Measurements from ENCODE around the gene ZNF627. TPM values are rescaled to one million over a fixed set of nuclear protein-coding genes. Genes with fewer than 3 reads are reported as not detected.

The ZNF627 gene
- total RNA-seq, 1 donor from 2014 or later, result 48.2 TPM

GRCh38 chr19:11662278-11662677 lies 65.0 kb downstream of the ZNF627 start:
- H3K27me3 Mint-ChIP-seq (ENCODE audit: unreplicated experiment), result no peaks in the 10 kb centered on the region
- DNase-seq, result no peak
- H3K9me3 Mint-ChIP-seq (ENCODE audit: unreplicated experiment), result no peaks in the 10 kb centered on the region
- peaks cover 6% of the 10 kb centered on the region for H3K36me3 Mint-ChIP-seq (ENCODE audit: unreplicated experiment)
- no peak for TF ChIP-seq CTCF (IDR thresholded peaks at IDR 0.05; ENCODE audit: partially characterized antibody, unreplicated experiment)
- H3K27ac Mint-ChIP-seq (ENCODE audit: unreplicated experiment), result no peak overlapping the region
- no peak overlapping the region for H3K4me3 Mint-ChIP-seq (ENCODE audit: unreplicated experiment)
- no peaks in the 10 kb centered on the region for H3K4me1 Mint-ChIP-seq (ENCODE audit: low read depth, unreplicated experiment)

GRCh38 chr19:11663181-11663591 lies 65.9 kb downstream of the ZNF627 start:
- H3K36me3 Mint-ChIP-seq (ENCODE audit: unreplicated experiment), result peaks cover 6% of the 10 kb centered on the region
- no peak for DNase-seq
- no peak overlapping the region for H3K27ac Mint-ChIP-seq (ENCODE audit: unreplicated experiment)
- no peak for TF ChIP-seq CTCF (IDR thresholded peaks at IDR 0.05; ENCODE audit: partially characterized antibody, unreplicated experiment)
- H3K27me3 Mint-ChIP-seq (ENCODE audit: unreplicated experiment), result no peaks in the 10 kb centered on the region
- no peak overlapping the region for H3K4me3 Mint-ChIP-seq (ENCODE audit: unreplicated experiment)
- no peaks in the 10 kb centered on the region for H3K4me1 Mint-ChIP-seq (ENCODE audit: low read depth, unreplicated experiment)
- H3K9me3 Mint-ChIP-seq (ENCODE audit: unreplicated experiment), result no peaks in the 10 kb centered on the region

Other genes starting within 250 kb of the ZNF627 start
- 77.0 TPM for gene PLPPR2, start 242.1 kb upstream of the ZNF627 start, total RNA-seq (ENCODE audit: unreplicated experiment)
- gene SWSAP1, start 222.8 kb upstream of the ZNF627 start, total RNA-seq (ENCODE audit: unreplicated experiment), result 2.1 TPM
- 11.0 TPM for gene EPOR, start 213.2 kb upstream of the ZNF627 start, total RNA-seq (ENCODE audit: unreplicated experiment)
- gene RGL3, start 178.2 kb upstream of the ZNF627 start, total RNA-seq (ENCODE audit: unreplicated experiment), result 0.66 TPM
- 2.6 TPM for gene ODAD3, start 162.4 kb upstream of the ZNF627 start, total RNA-seq (ENCODE audit: unreplicated experiment)
- 276 TPM for gene PRKCSH, start 161.8 kb upstream of the ZNF627 start, total RNA-seq (ENCODE audit: unreplicated experiment)
- 633 TPM for gene ELAVL3, start 116.4 kb upstream of the ZNF627 start, total RNA-seq (ENCODE audit: unreplicated experiment)
- gene ZNF653, start 91.6 kb upstream of the ZNF627 start, total RNA-seq (ENCODE audit: unreplicated experiment), result 19.2 TPM
- 43.2 TPM for gene ECSIT, start 68.3 kb upstream of the ZNF627 start, total RNA-seq (ENCODE audit: unreplicated experiment)
- 2.3 TPM for gene CNN1, start 58.6 kb upstream of the ZNF627 start, total RNA-seq (ENCODE audit: unreplicated experiment)
- gene ELOF1, start 38.3 kb upstream of the ZNF627 start, total RNA-seq (ENCODE audit: unreplicated experiment), result 50.7 TPM
- gene ACP5, start 19.8 kb upstream of the ZNF627 start, total RNA-seq (ENCODE audit: unreplicated experiment), result not detected
- 8.5 TPM for gene ZNF823, start 141.5 kb downstream of the ZNF627 start, total RNA-seq (ENCODE audit: unreplicated experiment)
- 10.6 TPM for gene ZNF441, start 169.5 kb downstream of the ZNF627 start, total RNA-seq (ENCODE audit: unreplicated experiment)
- 26.0 TPM for gene ZNF491, start 201.0 kb downstream of the ZNF627 start, total RNA-seq (ENCODE audit: unreplicated experiment)
- gene ZNF440, start 216.8 kb downstream of the ZNF627 start, total RNA-seq (ENCODE audit: unreplicated experiment), result 20.3 TPM

Measured in glutamatergic neuron (in vitro differentiated cells).